Panc1 (cell line): Measurements from ENCODE around the gene TRANK1.

ENCODE experiments used
- CTCF ChIP-seq: fragments of 450-650 bp; IDR thresholded peaks from 2 replicates; pipeline ENCODE4 v1.5.1; 2017; ENCODE audit warnings: mild to moderate bottlenecking
- POLR2AphosphoS5 ChIP-seq: IDR thresholded peaks from 2 replicates; pipeline ENCODE4 v1.6.1; 2012; ENCODE audit warnings: mild to moderate bottlenecking, low read depth, low read length, moderate library complexity
- SIN3A ChIP-seq: IDR thresholded peaks from 2 replicates; pipeline ENCODE4 v1.6.1; 2012; ENCODE audit warnings: low read depth, mild to moderate bottlenecking, low read length, moderate library complexity, borderline replicate concordance; ENCODE audit not compliant: insufficient read depth
- TF ChIP-seq, protein P1 (sequence below), 2 experiments: IDR thresholded peaks; 2 replicates each; pipeline ENCODE4 v1.6.1; 2011 to 2012; ENCODE audit warnings: low read depth in 2 of 2, control low read depth in 1 of 2, low read length in 1 of 2, mild to moderate bottlenecking in 1 of 2, moderate library complexity in 1 of 2; ENCODE audit not compliant: insufficient read depth in 1 of 2

GRCh38 chr3:36893826-36894225 is 51.0 kb downstream of the TRANK1 start:
- TF ChIP-seq CTCF, result no peak
- no peak for TF ChIP-seq POLR2AphosphoS5
- TF ChIP-seq, protein P1, sequence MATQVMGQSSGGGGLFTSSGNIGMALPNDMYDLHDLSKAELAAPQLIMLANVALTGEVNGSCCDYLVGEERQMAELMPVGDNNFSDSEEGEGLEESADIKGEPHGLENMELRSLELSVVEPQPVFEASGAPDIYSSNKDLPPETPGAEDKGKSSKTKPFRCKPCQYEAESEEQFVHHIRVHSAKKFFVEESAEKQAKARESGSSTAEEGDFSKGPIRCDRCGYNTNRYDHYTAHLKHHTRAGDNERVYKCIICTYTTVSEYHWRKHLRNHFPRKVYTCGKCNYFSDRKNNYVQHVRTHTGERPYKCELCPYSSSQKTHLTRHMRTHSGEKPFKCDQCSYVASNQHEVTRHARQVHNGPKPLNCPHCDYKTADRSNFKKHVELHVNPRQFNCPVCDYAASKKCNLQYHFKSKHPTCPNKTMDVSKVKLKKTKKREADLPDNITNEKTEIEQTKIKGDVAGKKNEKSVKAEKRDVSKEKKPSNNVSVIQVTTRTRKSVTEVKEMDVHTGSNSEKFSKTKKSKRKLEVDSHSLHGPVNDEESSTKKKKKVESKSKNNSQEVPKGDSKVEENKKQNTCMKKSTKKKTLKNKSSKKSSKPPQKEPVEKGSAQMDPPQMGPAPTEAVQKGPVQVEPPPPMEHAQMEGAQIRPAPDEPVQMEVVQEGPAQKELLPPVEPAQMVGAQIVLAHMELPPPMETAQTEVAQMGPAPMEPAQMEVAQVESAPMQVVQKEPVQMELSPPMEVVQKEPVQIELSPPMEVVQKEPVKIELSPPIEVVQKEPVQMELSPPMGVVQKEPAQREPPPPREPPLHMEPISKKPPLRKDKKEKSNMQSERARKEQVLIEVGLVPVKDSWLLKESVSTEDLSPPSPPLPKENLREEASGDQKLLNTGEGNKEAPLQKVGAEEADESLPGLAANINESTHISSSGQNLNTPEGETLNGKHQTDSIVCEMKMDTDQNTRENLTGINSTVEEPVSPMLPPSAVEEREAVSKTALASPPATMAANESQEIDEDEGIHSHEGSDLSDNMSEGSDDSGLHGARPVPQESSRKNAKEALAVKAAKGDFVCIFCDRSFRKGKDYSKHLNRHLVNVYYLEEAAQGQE (IDR thresholded peaks at IDR 0.05; ENCODE audit: insufficient read depth in 1 of 2, low read depth in 2 of 2, low read length in 1 of 2), result no peak
- no peak for TF ChIP-seq SIN3A
